BLaER1 (cell line): Measurements from ENCODE around the gene ASCC2.

ENCODE experiments used
- H3K27ac ChIP-seq: shearing (Covaris generic); formaldehyde crosslinking; 2 replicates; pipeline ENCODE4 v1.8.1; 2022
- H3K27me3 ChIP-seq: shearing (Covaris generic); formaldehyde crosslinking; 2 replicates; pipeline ENCODE4 v1.8.1; 2022
- H3K36me3 ChIP-seq: shearing (Covaris generic); formaldehyde crosslinking; 2 replicates; pipeline ENCODE4 v1.8.1; 2022
- H3K4me1 ChIP-seq: shearing (Covaris generic); formaldehyde crosslinking; 2 replicates; pipeline ENCODE4 v1.8.1; 2022
- H3K4me2 ChIP-seq: shearing (Covaris generic); formaldehyde crosslinking; 2 replicates; pipeline ENCODE4 v1.8.1; 2022
- H3K4me3 ChIP-seq: shearing (Covaris generic); formaldehyde crosslinking; 2 replicates; pipeline ENCODE4 v1.8.1; 2022
- H3K9ac ChIP-seq: shearing (Covaris generic); formaldehyde crosslinking; 2 replicates; pipeline ENCODE4 v1.8.1; 2022
- H3K9me3 ChIP-seq: shearing (Covaris generic); formaldehyde crosslinking; 2 replicates; pipeline ENCODE4 v1.8.1; 2022
- H4K20me1 ChIP-seq: shearing (Covaris generic); formaldehyde crosslinking; 2 replicates; pipeline ENCODE4 v1.8.1; 2022
- Cebpa-rat ChIP-seq: shearing (Covaris generic); IDR thresholded peaks from 2 replicates; pipeline ENCODE4 v1.8.1; 2022

The ASCC2 gene

GRCh38 chr22:29739346-29739875, 98.7 kb downstream of the ASCC2 start:
- H3K27me3 ChIP-seq = peaks cover 10% of the 10 kb centered on the region; the same call in 1 of the 2 replicates
- peak overlapping the region; percentile 93 for H3K4me2 ChIP-seq
- peaks cover 2% of the 10 kb centered on the region; the same call in 1 of the 2 replicates for H4K20me1 ChIP-seq
- peaks cover 39% of the 10 kb centered on the region for H3K36me3 ChIP-seq
- H3K9me3 ChIP-seq = no peaks in the 10 kb centered on the region
- H3K4me3 ChIP-seq = no peak overlapping the region
- peak overlapping the region; percentile 91; the same call in 1 of the 2 replicates for H3K27ac ChIP-seq
- TF ChIP-seq Cebpa-rat = no peak
- H3K9ac ChIP-seq = no peak overlapping the region
- H3K4me1 ChIP-seq = peaks cover 79% of the 10 kb centered on the region
